GM21528 (cell line): ENCODE results near the gene TTBK1.

Experiments
- ATAC-seq: cut with Tn5 transposase; IDR thresholded peaks from one replicate; pipeline ENCODE4 v1.9.1; 2021; ENCODE audit warnings: mild to moderate bottlenecking, moderate library complexity; ENCODE audit not compliant: unreplicated experiment, low FRiP score

Gene TTBK1

DNA sequence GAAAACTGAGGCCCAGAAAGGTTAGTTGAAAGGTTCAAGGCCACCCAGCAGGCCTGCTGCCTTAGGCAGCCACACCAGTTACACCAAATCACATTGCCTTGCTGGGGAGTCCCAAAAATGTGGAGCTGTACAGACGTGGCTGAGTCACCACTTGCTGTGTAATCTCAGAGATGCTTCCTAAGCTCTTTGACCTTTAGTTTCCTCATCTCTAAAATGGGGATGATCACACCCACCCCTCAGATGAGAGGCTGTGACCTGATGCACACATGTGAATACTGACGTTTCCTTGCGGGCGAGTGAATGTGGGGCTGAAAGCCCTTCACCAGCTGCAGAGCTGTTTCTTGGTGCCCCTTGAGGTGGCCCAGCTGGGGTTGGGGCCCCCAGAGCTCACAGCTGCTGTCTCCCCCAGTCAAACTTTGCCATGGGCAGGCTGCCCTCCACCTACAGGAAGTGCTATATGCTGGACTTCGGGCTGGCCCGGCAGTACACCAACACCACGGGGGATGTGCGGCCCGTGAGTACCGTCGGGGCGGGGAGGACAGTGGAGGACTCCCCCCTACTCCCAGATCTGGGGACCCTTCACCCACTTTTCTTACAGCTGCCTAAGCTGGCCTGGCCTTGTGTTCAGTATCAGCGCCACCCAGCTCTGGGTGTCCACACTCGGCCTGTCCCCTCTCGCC lies 11.0 kb downstream of the TTBK1 start:
- ATAC-seq = no peak

DNA sequence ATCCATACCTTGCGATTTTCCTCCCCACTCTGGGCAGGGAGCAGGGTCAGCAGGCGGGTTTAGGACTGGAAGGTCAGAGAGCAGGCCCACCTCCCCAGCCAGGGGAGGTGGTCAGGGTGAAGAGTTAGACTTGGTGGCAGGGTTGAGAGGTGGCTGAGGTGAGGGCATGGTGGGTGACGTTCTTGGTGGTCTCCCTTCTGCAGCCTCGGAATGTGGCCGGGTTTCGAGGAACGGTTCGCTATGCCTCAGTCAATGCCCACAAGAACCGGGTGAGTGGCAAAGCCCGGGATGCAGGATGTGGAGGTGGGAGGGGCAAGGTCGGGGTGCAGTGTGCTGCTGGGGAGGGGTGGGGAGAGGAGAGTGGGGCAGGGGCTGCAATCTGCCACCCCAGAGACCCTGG lies 11.6 kb downstream of the TTBK1 start:
- ATAC-seq = no peak

DNA sequence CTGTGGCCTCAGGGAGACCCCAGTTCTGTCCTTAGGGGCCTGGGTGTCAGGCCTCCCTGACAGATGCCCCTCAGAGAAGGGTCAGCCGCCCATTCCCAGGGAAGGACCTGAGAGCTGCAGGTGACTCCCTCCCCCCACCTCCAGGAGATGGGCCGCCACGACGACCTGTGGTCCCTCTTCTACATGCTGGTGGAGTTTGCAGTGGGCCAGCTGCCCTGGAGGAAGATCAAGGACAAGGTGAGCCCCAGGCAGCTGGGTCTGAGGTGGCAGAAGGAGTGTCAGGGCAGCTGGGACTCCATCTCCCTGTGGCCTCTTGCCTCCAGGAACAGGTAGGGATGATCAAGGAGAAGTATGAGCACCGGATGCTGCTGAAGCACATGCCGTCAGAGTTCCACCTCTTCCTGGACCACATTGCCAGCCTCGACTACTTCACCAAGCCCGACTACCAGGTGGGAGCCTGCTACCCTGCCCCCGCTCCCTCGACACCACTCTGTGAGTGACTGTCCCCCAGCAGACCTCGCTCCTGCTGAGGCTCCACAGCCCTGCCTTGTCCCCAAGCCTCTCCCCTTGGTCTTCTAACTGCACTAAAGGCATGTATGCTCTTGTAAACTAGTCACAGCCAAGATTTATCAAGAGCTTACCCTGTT lies 12.2 kb downstream of the TTBK1 start:
- ATAC-seq = no peak

DNA sequence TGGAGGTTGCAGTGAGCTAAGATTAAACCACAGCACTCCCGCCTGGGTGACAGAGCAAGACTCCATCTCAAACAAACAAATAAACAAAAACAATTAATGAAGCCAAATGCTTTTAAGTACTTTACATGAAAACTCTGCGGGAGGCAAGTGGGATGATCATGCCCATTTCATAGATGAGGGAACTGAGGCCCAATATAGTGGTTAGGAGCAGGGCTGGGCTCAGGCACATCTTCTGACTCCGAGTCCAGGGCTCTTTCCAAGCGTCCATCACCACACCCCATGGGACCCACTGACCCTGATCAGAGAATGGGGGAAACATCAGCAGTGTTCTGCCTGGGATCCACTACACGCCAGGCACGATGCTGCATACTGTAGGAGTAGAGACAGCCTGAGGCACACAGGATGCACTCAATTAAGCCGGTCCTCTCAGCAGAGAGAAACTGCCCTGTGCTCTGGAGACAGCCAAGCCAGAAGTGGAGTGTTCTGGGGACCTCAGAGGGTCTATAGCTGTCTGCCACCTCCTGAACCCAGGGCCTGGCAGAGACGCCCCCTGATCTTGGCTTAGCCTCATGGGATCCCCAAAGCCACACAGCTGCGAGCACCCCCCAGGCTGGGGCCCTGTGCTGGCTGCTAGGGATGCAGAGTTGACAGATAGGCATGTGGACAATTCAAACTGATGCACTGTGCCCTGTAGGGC lies 13.5 kb downstream of the TTBK1 start:
- ATAC-seq = no peak

DNA sequence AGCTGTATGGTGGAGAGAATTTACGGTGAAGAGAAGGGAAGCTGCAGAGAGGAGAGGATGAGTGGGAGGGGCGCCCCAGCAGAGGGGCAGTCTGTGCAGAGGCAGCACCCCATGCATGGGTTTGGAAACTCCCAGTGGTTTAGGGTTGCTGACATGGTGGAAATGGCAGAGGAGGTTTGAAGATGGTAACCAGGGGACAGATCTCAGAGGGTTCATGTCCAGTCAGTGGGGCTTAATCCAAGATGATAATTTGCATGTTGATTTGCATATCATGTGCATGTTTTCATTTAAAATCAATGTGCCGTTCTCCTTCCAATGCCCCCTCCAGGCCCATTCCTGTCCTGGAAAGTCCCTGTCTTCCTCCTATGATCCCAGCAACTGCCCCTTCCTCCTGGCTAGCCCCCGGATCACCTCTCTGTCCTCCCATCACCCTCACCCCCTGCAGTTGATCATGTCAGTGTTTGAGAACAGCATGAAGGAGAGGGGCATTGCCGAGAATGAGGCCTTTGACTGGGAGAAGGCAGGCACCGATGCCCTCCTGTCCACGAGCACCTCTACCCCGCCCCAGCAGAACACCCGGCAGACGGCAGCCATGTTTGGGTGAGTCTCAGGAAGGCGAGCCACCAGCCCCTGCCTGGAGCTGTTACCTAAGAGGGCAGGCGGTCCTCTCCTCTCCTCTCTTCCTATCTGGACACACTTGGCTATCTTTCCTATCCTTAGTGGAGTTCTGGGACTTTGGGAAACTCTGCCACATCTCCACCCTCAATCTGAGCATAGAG lies 14.3 kb downstream of the TTBK1 start:
- no peak for ATAC-seq

DNA sequence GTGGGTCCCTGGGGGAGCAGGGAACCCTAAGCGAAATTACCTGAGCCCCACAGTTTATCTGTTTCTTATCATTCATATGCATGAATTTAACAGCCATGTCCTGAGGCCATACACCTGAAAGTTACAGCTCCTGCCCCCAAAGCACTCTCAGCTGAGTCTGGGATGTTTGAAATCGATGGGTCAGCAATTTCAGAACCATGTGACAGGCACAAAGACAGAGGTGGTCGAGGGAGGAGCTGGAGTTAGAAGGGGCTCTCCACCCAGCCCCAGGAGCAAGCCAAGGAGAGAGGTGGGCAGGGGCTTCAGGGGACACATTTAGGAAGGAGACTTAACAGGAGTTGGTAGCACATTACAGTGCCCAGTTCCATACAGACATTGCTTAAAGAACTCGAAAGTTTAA lies 14.9 kb downstream of the TTBK1 start:
- no peak for ATAC-seq

DNA sequence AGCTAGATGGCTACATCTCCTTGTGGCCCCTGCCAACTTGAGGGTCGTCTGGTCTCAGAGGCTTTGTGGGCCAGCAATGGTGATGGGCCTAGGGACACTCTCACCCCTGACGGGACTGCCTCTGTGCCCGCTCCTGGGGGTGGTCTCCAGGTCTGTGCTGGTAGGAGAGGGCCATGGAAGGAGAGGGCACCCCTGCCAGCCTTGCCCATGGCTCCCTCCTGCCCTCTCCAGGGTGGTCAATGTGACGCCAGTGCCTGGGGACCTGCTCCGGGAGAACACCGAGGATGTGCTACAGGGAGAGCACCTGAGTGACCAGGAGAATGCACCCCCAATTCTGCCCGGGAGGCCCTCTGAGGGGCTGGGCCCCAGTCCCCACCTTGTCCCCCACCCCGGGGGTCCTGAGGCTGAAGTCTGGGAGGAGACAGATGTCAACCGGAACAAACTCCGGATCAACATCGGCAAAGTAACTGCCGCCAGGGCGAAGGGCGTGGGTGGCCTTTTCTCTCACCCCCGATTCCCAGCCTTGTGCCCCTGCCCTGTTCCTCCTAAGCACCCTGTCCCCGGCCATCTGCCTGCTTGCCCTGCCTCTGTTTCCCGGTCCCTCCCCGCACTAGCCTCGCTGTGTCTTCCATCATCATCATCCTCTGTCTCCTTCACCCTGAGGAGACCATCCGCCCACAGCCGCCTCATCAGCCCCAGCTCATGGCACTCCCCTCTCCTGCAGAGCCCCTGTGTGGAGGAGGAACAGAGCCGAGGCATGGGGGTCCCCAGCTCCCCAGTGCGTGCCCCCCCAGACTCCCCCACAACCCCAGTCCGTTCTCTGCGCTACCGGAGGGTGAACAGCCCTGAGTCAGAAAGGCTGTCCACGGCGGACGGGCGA lies 15.8 kb downstream of the TTBK1 start:
- no peak for ATAC-seq

DNA sequence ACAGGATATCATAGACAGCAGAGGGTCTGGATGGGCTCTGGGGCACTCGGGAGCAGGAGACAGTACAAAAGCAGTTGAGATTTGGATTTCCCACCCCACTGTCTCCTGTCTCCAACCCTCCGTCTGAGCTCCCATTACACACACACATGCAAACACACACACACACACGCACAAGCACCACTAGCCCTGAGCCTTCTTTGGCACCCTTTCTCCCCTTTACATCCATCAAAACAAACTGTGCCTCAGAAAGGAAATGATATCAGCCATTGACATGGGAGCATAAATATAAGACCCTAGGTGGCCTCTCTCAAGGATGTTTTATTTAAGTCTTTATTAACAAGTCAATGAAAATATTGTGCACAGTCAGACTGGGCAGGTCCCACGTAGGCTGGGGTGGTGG lies 17.5 kb downstream of the TTBK1 start:
- no peak for ATAC-seq

DNA sequence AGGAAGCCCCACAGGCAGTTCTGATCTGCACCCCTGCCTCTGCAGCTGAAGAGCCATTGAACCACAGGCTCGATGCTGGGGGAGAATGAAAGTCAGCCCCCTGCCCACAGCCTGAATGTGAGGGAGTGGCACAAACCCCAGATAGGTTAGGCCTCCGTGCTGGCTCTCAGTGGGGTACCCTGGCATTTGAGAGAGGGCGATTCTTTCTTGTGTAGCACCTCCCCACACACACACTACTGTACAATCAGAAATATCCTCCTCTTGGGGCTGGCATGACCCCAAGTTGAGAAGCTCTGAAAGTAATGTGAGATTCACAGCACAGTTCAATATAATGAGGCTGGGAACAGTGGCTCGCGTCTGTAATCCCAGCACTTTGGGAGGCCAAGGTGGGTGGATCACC lies 17.9 kb downstream of the TTBK1 start:
- ATAC-seq = no peak

DNA sequence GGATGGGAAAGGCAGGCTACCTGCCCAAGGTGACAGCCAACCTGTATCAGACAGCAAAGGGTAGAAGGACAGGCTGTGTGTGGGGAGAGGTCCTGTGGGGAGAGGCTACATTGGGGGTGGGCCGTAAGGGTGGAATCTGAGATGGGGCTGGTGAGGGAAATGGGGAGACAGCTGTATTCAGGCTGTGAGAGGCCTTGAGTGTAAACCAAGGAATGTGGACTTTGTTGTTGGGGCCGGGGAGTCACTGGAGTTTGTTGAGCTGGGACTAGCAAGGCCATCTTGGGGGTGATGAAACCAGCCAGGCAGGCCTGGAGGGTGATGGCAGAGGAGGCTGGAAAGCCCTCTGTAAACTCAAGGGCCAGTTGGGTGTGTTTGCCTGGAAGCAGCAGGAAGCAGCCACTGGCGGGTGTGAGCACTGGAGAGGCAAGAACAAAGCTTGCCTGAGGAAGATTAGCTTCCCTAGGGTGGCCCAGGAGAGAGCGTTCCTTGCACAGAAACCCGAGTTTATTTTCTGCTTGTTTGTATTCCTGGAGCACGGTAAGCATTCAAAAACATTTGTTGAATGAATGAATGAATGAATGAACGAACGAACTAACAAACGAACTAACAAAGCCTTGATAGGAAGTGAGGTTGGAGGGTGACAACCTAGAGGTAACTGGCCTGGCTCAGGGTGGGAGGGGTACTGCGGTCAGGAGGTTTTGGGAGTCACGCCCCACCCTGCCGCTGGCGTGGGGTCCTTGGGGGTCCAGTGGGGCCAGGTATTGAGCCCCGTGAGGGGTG lies 18.9 kb downstream of the TTBK1 start:
- ATAC-seq = no peak

DNA sequence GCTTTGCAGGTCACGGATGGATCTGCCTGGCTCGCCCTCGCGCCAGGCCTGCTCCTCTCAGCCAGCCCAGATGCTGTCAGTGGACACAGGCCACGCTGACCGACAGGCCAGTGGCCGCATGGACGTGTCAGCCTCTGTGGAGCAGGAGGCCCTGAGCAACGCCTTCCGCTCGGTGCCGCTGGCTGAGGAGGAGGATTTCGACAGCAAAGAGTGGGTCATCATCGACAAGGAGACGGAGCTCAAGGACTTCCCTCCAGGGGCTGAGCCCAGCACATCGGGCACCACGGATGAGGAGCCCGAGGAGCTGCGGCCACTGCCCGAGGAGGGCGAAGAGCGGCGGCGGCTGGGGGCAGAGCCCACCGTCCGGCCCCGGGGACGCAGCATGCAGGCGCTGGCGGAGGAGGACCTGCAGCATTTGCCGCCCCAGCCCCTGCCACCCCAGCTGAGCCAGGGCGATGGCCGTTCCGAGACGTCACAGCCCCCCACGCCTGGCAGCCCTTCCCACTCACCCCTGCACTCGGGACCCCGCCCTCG lies 19.6 kb downstream of the TTBK1 start:
- no peak for ATAC-seq

DNA sequence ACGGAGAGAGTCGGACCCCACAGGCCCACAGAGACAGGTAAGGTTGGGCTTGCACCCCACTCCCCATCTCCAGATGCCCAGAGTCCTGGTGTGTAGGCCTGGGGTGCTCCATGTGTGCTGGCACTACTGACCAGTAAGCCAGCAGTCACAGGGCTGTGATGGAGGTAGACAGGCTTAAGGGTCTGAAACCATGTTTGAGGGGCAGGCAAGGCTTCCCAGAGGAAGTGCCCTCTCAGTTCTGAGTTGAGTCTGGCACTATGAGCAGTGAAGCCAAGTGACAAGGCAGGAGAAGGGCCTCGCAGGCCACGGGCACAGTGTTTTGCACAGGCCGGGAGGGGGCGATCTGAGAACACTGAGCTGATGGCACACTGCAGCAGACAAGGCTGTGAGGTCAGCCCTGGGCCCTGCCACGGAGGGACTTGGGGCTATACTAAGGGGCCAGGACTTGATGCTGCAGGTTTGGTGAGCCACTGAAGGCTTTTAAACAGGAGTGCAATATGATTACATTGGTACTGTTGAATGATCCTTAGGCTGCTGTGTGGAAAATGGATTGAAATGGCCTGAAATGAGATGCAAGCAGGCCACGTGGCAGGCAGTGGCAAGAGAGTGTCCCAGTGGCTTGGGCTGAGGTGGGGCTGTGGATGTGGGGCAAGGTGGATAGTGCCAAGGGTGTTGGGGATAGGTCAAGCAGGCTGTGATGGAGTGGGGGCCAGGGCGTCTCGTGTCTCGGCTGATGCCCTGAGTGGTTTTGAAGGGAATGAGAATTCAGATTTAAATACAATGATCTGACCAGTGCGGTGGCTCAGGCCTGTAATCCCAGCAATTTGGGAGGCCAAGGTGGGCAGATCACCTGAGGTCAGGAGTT lies 20.3 kb downstream of the TTBK1 start:
- no peak for ATAC-seq

DNA sequence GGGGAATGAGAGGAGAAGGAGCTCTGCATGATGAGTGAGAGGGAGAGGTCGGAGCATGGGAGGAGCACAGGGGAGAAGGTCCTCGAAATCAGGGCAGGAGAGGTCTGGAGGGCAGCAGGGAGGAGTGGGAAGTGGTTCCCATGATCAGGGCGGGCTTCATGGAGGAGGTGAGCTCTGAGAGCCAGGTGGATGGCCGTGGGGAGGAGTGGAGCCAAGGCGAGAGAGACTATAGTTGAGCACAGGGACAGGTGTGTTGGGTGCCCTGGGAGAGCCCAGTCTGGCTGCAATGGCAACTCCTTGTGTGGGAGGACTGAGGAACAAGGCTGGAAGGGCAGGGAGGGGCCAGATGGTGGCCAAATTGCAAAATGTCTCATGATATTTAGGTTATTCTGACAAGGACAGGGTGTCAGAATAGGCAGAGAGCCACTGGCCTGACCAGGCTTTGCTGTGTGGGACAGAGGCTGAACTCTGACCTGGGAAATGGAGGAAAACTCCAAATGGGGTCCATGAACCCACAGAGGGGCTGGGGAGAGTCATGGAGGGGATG lies 21.4 kb downstream of the TTBK1 start:
- no peak for ATAC-seq

DNA sequence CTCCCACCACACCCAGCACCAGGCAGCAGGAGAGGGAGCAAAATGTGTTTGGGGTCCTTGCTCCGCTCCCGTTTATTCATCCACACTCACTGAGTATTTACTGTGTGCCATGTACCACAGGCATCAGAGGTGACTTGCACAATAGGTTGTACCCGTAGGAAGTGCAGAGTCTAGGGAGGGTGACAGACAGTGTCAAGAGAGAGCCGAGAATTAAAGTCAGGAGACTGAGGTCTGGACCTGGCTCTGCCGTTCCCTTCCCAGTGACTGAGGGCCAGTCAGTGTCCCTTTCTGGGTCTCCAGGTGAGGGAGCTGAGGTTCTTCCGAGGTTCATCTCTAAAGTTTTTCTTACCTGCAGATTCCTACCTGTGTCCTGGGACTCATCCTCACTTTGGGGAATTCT lies 22.3 kb downstream of the TTBK1 start:
- ATAC-seq = no peak

DNA sequence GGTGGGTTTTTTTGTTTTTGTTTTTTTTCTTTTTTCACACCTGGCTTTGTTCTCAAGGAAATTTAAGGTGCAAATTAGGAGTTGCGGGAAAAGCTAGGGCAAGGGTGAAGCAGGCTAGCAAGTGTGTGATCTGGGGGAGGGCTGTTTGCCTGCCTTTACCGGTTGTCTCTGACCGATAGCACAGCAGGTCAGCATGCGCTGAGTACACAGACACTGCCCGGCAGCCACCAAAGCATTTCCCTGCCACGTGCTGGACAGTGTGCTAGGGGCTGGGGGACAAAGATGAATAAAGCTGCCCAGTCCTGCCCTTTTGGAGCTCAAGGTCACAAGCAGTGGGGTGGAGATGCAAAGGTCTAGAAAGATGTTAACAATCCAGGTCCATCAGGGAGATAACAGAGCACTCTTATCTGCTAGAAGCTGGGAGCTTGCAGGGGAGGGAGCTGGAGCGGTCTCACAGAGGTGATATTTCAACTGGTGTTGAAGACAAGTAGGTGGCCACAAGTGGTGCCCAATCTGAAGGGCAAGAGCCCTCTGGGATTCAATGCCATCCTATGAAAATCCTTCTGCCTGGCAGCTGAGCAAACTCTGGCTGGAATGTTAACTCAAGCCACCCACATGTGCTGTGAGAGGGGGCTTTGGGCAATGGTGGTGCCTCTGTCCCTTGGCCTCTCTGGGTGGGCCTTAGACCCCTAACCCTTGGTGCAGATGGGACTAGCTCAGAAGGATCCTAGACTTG lies 24.5 kb downstream of the TTBK1 start:
- no peak for ATAC-seq

DNA sequence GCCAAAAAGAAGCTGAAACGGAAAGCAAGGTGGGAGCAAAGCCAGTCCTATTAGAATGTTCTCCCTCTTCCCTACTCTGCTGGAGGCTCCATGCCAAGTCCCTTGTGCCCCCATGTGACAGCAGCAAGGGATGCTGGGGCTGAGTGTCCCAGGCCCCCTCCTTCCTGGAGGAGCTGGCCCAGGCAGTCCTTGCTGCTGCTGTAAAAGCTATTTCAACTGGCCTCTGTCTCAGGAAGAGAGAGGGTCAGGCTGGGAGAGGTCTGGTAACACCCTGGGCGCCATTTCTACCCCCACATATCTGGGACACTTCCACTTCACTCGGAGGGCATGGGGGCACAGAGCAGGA lies 25.0 kb downstream of the TTBK1 start:
- ATAC-seq = no peak

DNA sequence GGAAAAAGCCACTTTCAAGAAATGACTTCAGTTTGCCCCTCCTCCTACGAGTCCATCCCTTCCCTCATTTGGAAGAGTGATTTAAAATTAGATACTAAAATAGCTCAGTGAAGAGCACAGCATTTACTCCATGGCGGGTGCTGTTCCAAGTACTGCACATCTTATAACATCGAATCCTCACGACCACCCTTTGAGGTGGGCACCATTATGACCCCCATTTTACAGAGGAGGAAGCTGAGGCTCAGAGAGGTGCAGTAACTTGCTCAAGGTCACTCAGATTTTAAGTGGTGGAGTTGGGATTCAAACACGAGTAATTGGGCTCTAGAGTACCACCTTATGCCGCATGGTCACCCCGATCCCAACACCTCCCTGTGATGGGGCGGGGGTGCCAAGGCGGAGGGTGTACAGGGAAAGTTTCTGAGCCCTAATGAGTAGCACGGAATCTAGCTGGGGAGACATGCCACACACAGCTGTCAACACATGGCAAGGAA lies 25.5 kb downstream of the TTBK1 start:
- ATAC-seq = no peak
